Bronchial epithelial cell (primary cell): ENCODE measurements around the gene NMS. TPM values are rescaled to one million over a fixed set of nuclear protein-coding genes. Genes with fewer than 3 reads are reported as not detected.

ENCODE experiments used
- DNase-seq: peaks from one replicate; pipeline ENCODE4 v3.0.0-alpha.2; 2010; ENCODE audit warnings: low read depth
- FAIRE-seq: peaks from 2 replicates; lab custom pipeline; 2011; peaks lifted over from hg19 to GRCh38; lab: Jason Lieb, UNC
- H3K27me3 ChIP-seq: 2 replicates; pipeline ENCODE4 v1.5.1; 2011; ENCODE audit warnings: low read length; ENCODE audit not compliant: control insufficient read depth, insufficient read depth
- H3K36me3 ChIP-seq: 2 replicates; pipeline ENCODE4 v1.5.1; 2011; ENCODE audit warnings: low read length; ENCODE audit not compliant: control insufficient read depth, insufficient read depth
- H3K4me3 ChIP-seq: 2 replicates; pipeline ENCODE4 v1.5.1; 2011; ENCODE audit warnings: mild to moderate bottlenecking, low read depth, low read length, control low read depth
- total RNA-seq: library from RNA; depleted of rRNA; stranded (reverse); fragments of >200 nt; gene quantifications from 2 replicates; pipeline ENCODE4 v1.2.1, GENCODE V29; 2014
- TF ChIP-seq, protein P1 (sequence below): IDR thresholded peaks from 2 replicates; pipeline ENCODE4 v1.5.1; 2011; ENCODE audit warnings: mild to moderate bottlenecking, moderate library complexity, low read length, control low read depth, inconsistent platforms; ENCODE audit not compliant: insufficient read depth, severe bottlenecking

NMS gene
- total RNA-seq, 1 donor from 2014 or later = not detected

- no peaks in the 10 kb centered on the region for H3K27me3 ChIP-seq
- no peak overlapping the region for H3K4me3 ChIP-seq
- TF ChIP-seq, protein P1, sequence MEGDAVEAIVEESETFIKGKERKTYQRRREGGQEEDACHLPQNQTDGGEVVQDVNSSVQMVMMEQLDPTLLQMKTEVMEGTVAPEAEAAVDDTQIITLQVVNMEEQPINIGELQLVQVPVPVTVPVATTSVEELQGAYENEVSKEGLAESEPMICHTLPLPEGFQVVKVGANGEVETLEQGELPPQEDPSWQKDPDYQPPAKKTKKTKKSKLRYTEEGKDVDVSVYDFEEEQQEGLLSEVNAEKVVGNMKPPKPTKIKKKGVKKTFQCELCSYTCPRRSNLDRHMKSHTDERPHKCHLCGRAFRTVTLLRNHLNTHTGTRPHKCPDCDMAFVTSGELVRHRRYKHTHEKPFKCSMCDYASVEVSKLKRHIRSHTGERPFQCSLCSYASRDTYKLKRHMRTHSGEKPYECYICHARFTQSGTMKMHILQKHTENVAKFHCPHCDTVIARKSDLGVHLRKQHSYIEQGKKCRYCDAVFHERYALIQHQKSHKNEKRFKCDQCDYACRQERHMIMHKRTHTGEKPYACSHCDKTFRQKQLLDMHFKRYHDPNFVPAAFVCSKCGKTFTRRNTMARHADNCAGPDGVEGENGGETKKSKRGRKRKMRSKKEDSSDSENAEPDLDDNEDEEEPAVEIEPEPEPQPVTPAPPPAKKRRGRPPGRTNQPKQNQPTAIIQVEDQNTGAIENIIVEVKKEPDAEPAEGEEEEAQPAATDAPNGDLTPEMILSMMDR = no peak
- no peak for FAIRE-seq
- DNase-seq = no peak
- no peaks in the 10 kb centered on the region for H3K36me3 ChIP-seq
Measured at GRCh38 chr2:100526868-100527267, 56.6 kb downstream of the NMS start.

- Histone ChIP-seq H3K27me3 (no peaks in the 10 kb centered on the region), H3K4me3 (no peak overlapping the region), H3K36me3 (no peaks in the 10 kb centered on the region)
- TF ChIP-seq, protein P1 = no peak
- FAIRE-seq (no peak), DNase-seq (no peak)
Measured at GRCh38 chr2:100527440-100528015, 57.2 kb downstream of the NMS start.

DNA sequence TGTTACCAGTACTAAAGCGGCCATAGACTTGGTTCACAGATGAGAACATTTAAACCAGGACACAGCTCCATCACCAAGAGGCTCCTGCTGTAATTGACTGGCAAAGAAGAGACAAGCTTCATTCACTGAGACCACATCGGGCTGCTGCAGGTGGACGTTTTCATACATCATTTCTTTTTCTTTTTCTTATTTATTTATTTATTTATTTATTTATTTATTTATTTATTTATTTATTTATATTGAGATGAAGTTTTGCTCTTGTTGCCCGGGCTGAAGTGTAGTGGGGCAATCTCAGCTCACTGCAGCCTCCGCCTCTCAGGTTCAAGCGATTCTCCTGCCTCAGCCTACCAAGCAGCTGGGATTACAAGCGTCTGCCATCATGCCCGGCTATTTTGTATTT lies 58.9 kb downstream of the NMS start:
- no peak for DNase-seq
- Histone ChIP-seq H3K4me3 (no peak overlapping the region), H3K27me3 (no peaks in the 10 kb centered on the region), H3K36me3 (no peaks in the 10 kb centered on the region)
- TF ChIP-seq, protein P1 = no peak
- no peak for FAIRE-seq

- H3K4me3 ChIP-seq = no peak overlapping the region
- no peaks in the 10 kb centered on the region for H3K36me3 ChIP-seq
- TF ChIP-seq, protein P1 = no peak
- FAIRE-seq (no peak), DNase-seq (peak; percentile 27)
- H3K27me3 ChIP-seq = no peaks in the 10 kb centered on the region
Measured at GRCh38 chr2:100529900-100530299, 59.6 kb downstream of the NMS start.

Other genes with a start within 250 kb of the NMS start
- gene LONRF2, start 148.0 kb upstream of the NMS start, total RNA-seq = under 0.01 TPM in 1 of 2 replicates, not detected in the other
- gene CHST10, start 52.8 kb upstream of the NMS start, total RNA-seq = 0.38 and 2.6 TPM in 2 replicates
- gene PDCL3, start 92.5 kb downstream of the NMS start, total RNA-seq = 25.3 and 40.7 TPM in 2 replicates